ENCODE results near the gene NBPF11. TPM values are rescaled to one million over a fixed set of nuclear protein-coding genes. Genes with fewer than 3 reads are reported as not detected.
"Not testable (repeated sequence)": the region's sequence is repeated elsewhere in the genome, so short reads cannot be mapped to it uniquely, and the experiment has no call there.

NBPF11 gene
- total and polyA plus RNA-seq, 2 experiments from 2014 or later = 6.7 to 8.5 TPM

DNA sequence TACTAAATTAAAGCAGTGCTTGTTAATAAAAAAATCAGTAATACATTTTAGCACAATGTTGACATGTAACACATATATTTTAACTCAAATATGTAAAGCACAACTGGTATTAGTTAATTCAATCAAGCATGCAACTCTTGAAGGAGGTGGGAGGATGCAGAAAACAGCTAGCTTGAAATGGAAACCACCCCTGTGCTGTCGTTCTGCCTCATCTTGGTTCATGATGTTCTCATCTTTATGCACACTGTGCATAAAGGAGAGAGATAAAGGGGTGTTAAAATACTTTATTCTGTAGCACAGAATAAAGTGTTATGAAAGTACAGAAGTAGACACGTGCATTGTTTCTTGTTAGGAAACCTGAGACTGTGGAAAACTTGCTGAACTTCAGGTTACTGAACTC is 23.3 kb upstream of the NBPF11 start:
- ATAC-seq; H4K20me1 ChIP-seq (replicated peaks; ENCODE audit: insufficient read depth); H3K27me3 Mint-ChIP-seq (ENCODE audit: insufficient read depth, low read depth, poor library complexity); H3K4me3 Mint-ChIP-seq; H3K36me3 Mint-ChIP-seq (ENCODE audit: low read depth); H3K4me1 ChIP-seq (ENCODE audit: insufficient read depth); DNase-seq (ENCODE audit: low spot score); H3K36me3 ChIP-seq (ENCODE audit: insufficient read depth); H2AFZ ChIP-seq; H3K27me3 ChIP-seq (ENCODE audit: insufficient read depth); H3K79me2 ChIP-seq (replicated peaks; ENCODE audit: insufficient read depth); H3K4me1 Mint-ChIP-seq; H3F3A ChIP-seq (replicated peaks; ENCODE audit: low read depth); H3K27ac ChIP-seq (ENCODE audit: low read depth); H3K4me3 ChIP-seq; H3K4me2 ChIP-seq; H3K9me2 ChIP-seq (ENCODE audit: insufficient read depth); H3K9me3 Mint-ChIP-seq; H3K27ac Mint-ChIP-seq: not testable (repeated sequence)

- H2AFZ ChIP-seq; H3K36me3 ChIP-seq (ENCODE audit: insufficient read depth); H3K27ac ChIP-seq (ENCODE audit: low read depth); H4K20me1 ChIP-seq (replicated peaks; ENCODE audit: insufficient read depth); H3K9me3 Mint-ChIP-seq; H3K4me1 ChIP-seq (ENCODE audit: insufficient read depth); H3K27me3 ChIP-seq (ENCODE audit: insufficient read depth); H3K4me1 Mint-ChIP-seq; DNase-seq (ENCODE audit: low spot score); H3K4me2 ChIP-seq; H3K4me3 Mint-ChIP-seq; H3K79me2 ChIP-seq (replicated peaks; ENCODE audit: insufficient read depth); H3K9me2 ChIP-seq (ENCODE audit: insufficient read depth); H3F3A ChIP-seq (replicated peaks; ENCODE audit: low read depth); H3K4me3 ChIP-seq; H3K36me3 Mint-ChIP-seq (ENCODE audit: low read depth); ATAC-seq; H3K27ac Mint-ChIP-seq; H3K27me3 Mint-ChIP-seq (ENCODE audit: insufficient read depth, low read depth, poor library complexity): not testable (repeated sequence)
These were observed 19.9 kb upstream of the NBPF11 start for GRCh38 chr1:148171995-148172394.

GRCh38 chr1:148166558-148167492 is 14.7 kb upstream of the NBPF11 start:
- Mint-ChIP-seq H3K4me1 (peaks cover 17% of the 10 kb centered on the region), H3K27me3 (ENCODE audit: insufficient read depth, low read depth, poor library complexity) (no peaks in the 10 kb centered on the region), H3K9me3 (no peaks in the 10 kb centered on the region), H3K27ac (peak overlapping the region; percentile 0; the same call in 1 of the 2 replicates), H3K4me3 (no peak overlapping the region), H3K36me3 (ENCODE audit: low read depth) (no peaks in the 10 kb centered on the region)
- Histone ChIP-seq H3K27me3 (ENCODE audit: insufficient read depth) (no peaks in the 10 kb centered on the region), H3K27ac (ENCODE audit: low read depth) (no peak overlapping the region), H3F3A (replicated peaks; ENCODE audit: low read depth) (no peaks in the 10 kb centered on the region), H3K9me2 (ENCODE audit: insufficient read depth) (no peaks in the 10 kb centered on the region), H3K36me3 (ENCODE audit: insufficient read depth) (no peaks in the 10 kb centered on the region), H3K79me2 (replicated peaks; ENCODE audit: insufficient read depth) (no peaks in the 10 kb centered on the region), H3K4me2 (peak overlapping the region; percentile 52; the same call in 1 of the 2 replicates), H2AFZ (no peak overlapping the region), H3K4me1 (ENCODE audit: insufficient read depth) (peaks cover 16% of the 10 kb centered on the region), H3K4me3 (no peak overlapping the region), H4K20me1 (replicated peaks; ENCODE audit: insufficient read depth) (no peaks in the 10 kb centered on the region)
- DNase-seq (ENCODE audit: low spot score) (peak; percentile 9), ATAC-seq (no peak)
- TF ChIP-seq, protein P1, sequence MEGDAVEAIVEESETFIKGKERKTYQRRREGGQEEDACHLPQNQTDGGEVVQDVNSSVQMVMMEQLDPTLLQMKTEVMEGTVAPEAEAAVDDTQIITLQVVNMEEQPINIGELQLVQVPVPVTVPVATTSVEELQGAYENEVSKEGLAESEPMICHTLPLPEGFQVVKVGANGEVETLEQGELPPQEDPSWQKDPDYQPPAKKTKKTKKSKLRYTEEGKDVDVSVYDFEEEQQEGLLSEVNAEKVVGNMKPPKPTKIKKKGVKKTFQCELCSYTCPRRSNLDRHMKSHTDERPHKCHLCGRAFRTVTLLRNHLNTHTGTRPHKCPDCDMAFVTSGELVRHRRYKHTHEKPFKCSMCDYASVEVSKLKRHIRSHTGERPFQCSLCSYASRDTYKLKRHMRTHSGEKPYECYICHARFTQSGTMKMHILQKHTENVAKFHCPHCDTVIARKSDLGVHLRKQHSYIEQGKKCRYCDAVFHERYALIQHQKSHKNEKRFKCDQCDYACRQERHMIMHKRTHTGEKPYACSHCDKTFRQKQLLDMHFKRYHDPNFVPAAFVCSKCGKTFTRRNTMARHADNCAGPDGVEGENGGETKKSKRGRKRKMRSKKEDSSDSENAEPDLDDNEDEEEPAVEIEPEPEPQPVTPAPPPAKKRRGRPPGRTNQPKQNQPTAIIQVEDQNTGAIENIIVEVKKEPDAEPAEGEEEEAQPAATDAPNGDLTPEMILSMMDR (conservative IDR thresholded peaks at IDR 0.05; ENCODE audit: low read depth in 2 of 2) = no peak
- TF ChIP-seq, protein P2, sequence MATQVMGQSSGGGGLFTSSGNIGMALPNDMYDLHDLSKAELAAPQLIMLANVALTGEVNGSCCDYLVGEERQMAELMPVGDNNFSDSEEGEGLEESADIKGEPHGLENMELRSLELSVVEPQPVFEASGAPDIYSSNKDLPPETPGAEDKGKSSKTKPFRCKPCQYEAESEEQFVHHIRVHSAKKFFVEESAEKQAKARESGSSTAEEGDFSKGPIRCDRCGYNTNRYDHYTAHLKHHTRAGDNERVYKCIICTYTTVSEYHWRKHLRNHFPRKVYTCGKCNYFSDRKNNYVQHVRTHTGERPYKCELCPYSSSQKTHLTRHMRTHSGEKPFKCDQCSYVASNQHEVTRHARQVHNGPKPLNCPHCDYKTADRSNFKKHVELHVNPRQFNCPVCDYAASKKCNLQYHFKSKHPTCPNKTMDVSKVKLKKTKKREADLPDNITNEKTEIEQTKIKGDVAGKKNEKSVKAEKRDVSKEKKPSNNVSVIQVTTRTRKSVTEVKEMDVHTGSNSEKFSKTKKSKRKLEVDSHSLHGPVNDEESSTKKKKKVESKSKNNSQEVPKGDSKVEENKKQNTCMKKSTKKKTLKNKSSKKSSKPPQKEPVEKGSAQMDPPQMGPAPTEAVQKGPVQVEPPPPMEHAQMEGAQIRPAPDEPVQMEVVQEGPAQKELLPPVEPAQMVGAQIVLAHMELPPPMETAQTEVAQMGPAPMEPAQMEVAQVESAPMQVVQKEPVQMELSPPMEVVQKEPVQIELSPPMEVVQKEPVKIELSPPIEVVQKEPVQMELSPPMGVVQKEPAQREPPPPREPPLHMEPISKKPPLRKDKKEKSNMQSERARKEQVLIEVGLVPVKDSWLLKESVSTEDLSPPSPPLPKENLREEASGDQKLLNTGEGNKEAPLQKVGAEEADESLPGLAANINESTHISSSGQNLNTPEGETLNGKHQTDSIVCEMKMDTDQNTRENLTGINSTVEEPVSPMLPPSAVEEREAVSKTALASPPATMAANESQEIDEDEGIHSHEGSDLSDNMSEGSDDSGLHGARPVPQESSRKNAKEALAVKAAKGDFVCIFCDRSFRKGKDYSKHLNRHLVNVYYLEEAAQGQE (IDR thresholded peaks at IDR 0.05; ENCODE audit: unreplicated experiment) = no peak
